Smooth muscle cell of the brain vasculature (primary cell): ENCODE measurements around the gene NECTIN1.
"Not testable (repeated sequence)": the region's sequence is repeated elsewhere in the genome, so short reads cannot be mapped to it uniquely, and the experiment has no call there.

ENCODE experiments used
- DNase-seq: peaks from one replicate; pipeline ENCODE4 v3.0.0-alpha.2; 2012; ENCODE audit warnings: low read depth, low spot score

NECTIN1 gene

GRCh38 chr11:119618208-119618909, 110.6 kb downstream of the NECTIN1 start:
- DNase-seq = no peak

- no peak for DNase-seq
These were observed 111.7 kb downstream of the NECTIN1 start for GRCh38 chr11:119617340-119617713.

GRCh38 chr11:119616586-119617339, 112.2 kb downstream of the NECTIN1 start:
- DNase-seq = no peak

GRCh38 chr11:119615882-119616196, 113.2 kb downstream of the NECTIN1 start:
- DNase-seq = no peak

GRCh38 chr11:119615003-119615881, 113.8 kb downstream of the NECTIN1 start:
- no peak for DNase-seq

GRCh38 chr11:119614222-119615002, 114.6 kb downstream of the NECTIN1 start:
- DNase-seq = no peak

- DNase-seq = no peak
These were observed 116.2 kb downstream of the NECTIN1 start for GRCh38 chr11:119612814-119613213.

GRCh38 chr11:119610836-119611426, 118.1 kb downstream of the NECTIN1 start:
- no peak for DNase-seq

- DNase-seq = no peak
These were observed 120.2 kb downstream of the NECTIN1 start for GRCh38 chr11:119608781-119609180.

GRCh38 chr11:119608201-119608600, 120.8 kb downstream of the NECTIN1 start:
- no peak for DNase-seq

GRCh38 chr11:119607726-119608125, 121.3 kb downstream of the NECTIN1 start:
- DNase-seq = no peak

- DNase-seq = no peak
These were observed 123.8 kb downstream of the NECTIN1 start for GRCh38 chr11:119605137-119605665.

GRCh38 chr11:119602745-119603373, 126.1 kb downstream of the NECTIN1 start:
- DNase-seq = no peak

- DNase-seq = no peak
These were observed 129.0 kb downstream of the NECTIN1 start for GRCh38 chr11:119599864-119600541.

GRCh38 chr11:119595941-119596340, 133.1 kb downstream of the NECTIN1 start:
- DNase-seq = not testable (repeated sequence)

GRCh38 chr11:119594639-119595249, 134.3 kb downstream of the NECTIN1 start:
- no peak for DNase-seq

GRCh38 chr11:119593346-119593745, 135.7 kb downstream of the NECTIN1 start:
- no peak for DNase-seq

GRCh38 chr11:119592642-119593041, 136.4 kb downstream of the NECTIN1 start:
- DNase-seq = no peak

- no peak for DNase-seq
These were observed 137.1 kb downstream of the NECTIN1 start for GRCh38 chr11:119591836-119592310.
